ENCODE data around the gene GLI3.

The GLI3 gene

GRCh38 chr7:42227936-42228591, 8.9 kb downstream of the GLI3 start:
- H3K4me3 Mint-ChIP-seq, result peak overlapping the region; percentile 25
- no peaks in the 10 kb centered on the region for H3K9me3 Mint-ChIP-seq
- H3K27me3 Mint-ChIP-seq (ENCODE audit: low read depth), result peaks cover 68% of the 10 kb centered on the region
- no peaks in the 10 kb centered on the region for H3K36me3 Mint-ChIP-seq (ENCODE audit: low read depth)
- H3K4me1 Mint-ChIP-seq (ENCODE audit: low read depth), result peaks cover 3% of the 10 kb centered on the region
- no peak overlapping the region for H3K27ac Mint-ChIP-seq

GRCh38 chr7:42227541-42227935, 9.5 kb downstream of the GLI3 start:
- Mint-ChIP-seq H3K9me3 (no peaks in the 10 kb centered on the region), H3K4me1 (ENCODE audit: low read depth) (peaks cover 3% of the 10 kb centered on the region), H3K4me3 (peak overlapping the region; percentile 25), H3K27ac (no peak overlapping the region), H3K36me3 (ENCODE audit: low read depth) (no peaks in the 10 kb centered on the region), H3K27me3 (ENCODE audit: low read depth) (peaks cover 63% of the 10 kb centered on the region)

- H3K9me3 Mint-ChIP-seq, result no peaks in the 10 kb centered on the region
- H3K27ac Mint-ChIP-seq, result no peak overlapping the region
- H3K27me3 Mint-ChIP-seq (ENCODE audit: low read depth), result peaks cover 58% of the 10 kb centered on the region
- no peak overlapping the region for H3K4me3 Mint-ChIP-seq
- H3K4me1 Mint-ChIP-seq (ENCODE audit: low read depth), result peaks cover 3% of the 10 kb centered on the region
- H3K36me3 Mint-ChIP-seq (ENCODE audit: low read depth), result no peaks in the 10 kb centered on the region
These were observed 10.0 kb downstream of the GLI3 start for GRCh38 chr7:42227021-42227420.

GRCh38 chr7:42226354-42226941, 10.6 kb downstream of the GLI3 start:
- H3K27me3 Mint-ChIP-seq (ENCODE audit: low read depth), result peaks cover 54% of the 10 kb centered on the region
- no peak overlapping the region for H3K27ac Mint-ChIP-seq
- H3K36me3 Mint-ChIP-seq (ENCODE audit: low read depth), result no peaks in the 10 kb centered on the region

GRCh38 chr7:42224391-42225003, 12.5 kb downstream of the GLI3 start:
- Mint-ChIP-seq H3K27me3 (ENCODE audit: low read depth) (peaks cover 38% of the 10 kb centered on the region), H3K36me3 (ENCODE audit: low read depth) (no peaks in the 10 kb centered on the region), H3K9me3 (no peaks in the 10 kb centered on the region), H3K4me3 (no peak overlapping the region), H3K27ac (no peak overlapping the region), H3K4me1 (ENCODE audit: low read depth) (peaks cover 3% of the 10 kb centered on the region)

More at GRCh38 chr7:42226354-42226941, 10.6 kb downstream of the GLI3 start:
- no peak overlapping the region for H3K4me3 Mint-ChIP-seq
- H3K4me1 Mint-ChIP-seq (ENCODE audit: low read depth), result peaks cover 3% of the 10 kb centered on the region
- no peaks in the 10 kb centered on the region for H3K9me3 Mint-ChIP-seq

DNA sequence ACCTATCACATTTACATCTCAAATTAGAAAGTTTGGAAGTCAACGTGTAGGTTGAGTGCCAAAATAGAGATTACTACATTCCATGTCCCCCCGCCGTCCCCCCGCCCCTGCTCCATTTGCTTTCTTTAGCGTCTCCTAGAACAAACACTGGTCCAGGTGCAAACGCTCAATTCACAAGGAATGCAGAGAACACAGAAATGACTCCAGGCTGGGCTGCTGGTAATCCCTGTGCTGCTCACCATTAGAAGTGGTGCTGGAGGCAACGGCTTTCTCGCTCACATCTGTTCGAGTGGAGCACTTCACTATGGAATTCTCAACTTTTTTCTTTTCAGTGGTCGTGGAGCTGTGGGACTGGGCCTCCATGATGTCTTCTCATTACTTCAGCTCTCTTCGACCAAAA, 14.1 kb downstream of the GLI3 start:
- no peak overlapping the region for H3K27ac Mint-ChIP-seq
- H3K9me3 Mint-ChIP-seq, result no peaks in the 10 kb centered on the region
- no peaks in the 10 kb centered on the region for H3K36me3 Mint-ChIP-seq (ENCODE audit: low read depth)
- H3K27me3 Mint-ChIP-seq (ENCODE audit: low read depth), result peaks cover 23% of the 10 kb centered on the region
- H3K4me1 Mint-ChIP-seq (ENCODE audit: low read depth), result peaks cover 3% of the 10 kb centered on the region
- H3K4me3 Mint-ChIP-seq, result no peak overlapping the region

- H3K4me1 Mint-ChIP-seq (ENCODE audit: low read depth), result no peaks in the 10 kb centered on the region
- no peaks in the 10 kb centered on the region for H3K36me3 Mint-ChIP-seq (ENCODE audit: low read depth)
- H3K4me3 Mint-ChIP-seq, result no peak overlapping the region
- peaks cover 16% of the 10 kb centered on the region for H3K27me3 Mint-ChIP-seq (ENCODE audit: low read depth)
- no peaks in the 10 kb centered on the region for H3K9me3 Mint-ChIP-seq
- no peak overlapping the region for H3K27ac Mint-ChIP-seq
These were observed 14.9 kb downstream of the GLI3 start for GRCh38 chr7:42222125-42222524.

DNA sequence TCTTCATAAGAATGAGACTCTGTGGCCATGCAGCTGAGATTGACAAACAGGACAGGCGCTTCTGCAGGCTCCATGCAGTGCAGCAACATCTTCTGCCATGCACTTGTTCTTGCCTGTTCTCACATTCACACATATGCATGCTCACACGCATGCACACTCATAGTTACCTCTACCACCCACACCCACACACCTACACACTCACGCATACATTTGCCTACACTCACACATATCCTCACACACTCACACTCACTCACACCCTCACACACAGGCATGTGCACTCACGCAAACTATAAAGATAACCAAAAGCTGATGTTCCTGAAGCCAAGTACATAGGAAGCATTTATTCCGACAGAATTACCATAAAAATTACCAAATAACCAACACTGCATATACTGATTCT, 15.7 kb downstream of the GLI3 start:
- Mint-ChIP-seq H3K4me3 (no peak overlapping the region), H3K36me3 (ENCODE audit: low read depth) (no peaks in the 10 kb centered on the region), H3K27ac (no peak overlapping the region), H3K27me3 (ENCODE audit: low read depth) (peaks cover 8% of the 10 kb centered on the region), H3K9me3 (no peaks in the 10 kb centered on the region), H3K4me1 (ENCODE audit: low read depth) (no peaks in the 10 kb centered on the region)

GRCh38 chr7:42219447-42219846, 17.6 kb downstream of the GLI3 start:
- H3K4me3 Mint-ChIP-seq, result no peak overlapping the region
- H3K36me3 Mint-ChIP-seq (ENCODE audit: low read depth), result no peaks in the 10 kb centered on the region
- H3K27ac Mint-ChIP-seq, result no peak overlapping the region
- H3K27me3 Mint-ChIP-seq (ENCODE audit: low read depth), result no peaks in the 10 kb centered on the region
- H3K4me1 Mint-ChIP-seq (ENCODE audit: low read depth), result no peaks in the 10 kb centered on the region
- no peaks in the 10 kb centered on the region for H3K9me3 Mint-ChIP-seq

DNA sequence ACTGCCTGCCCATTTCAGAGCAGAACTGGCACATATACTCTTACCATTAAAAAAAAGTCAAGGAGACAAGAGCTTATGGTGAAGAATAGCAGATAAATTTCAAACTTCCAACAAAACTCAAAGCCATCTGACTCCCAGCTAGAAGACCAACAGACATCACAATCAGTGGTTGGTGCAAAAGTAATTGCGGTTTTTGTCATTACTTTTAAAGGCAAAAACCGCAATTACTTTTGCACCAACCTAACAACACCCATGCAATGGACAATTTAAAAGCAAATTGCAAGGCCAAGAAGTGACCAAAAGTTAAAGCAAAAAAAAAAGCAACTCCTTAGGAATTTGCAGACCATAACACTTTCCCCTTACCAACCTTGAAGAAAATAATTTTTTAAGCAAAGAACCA, 18.8 kb downstream of the GLI3 start:
- H3K27me3 Mint-ChIP-seq (ENCODE audit: low read depth), result peaks cover 2% of the 10 kb centered on the region
- H3K4me1 Mint-ChIP-seq (ENCODE audit: low read depth), result no peaks in the 10 kb centered on the region
- H3K36me3 Mint-ChIP-seq (ENCODE audit: low read depth), result no peaks in the 10 kb centered on the region
- no peak overlapping the region for H3K27ac Mint-ChIP-seq
- no peaks in the 10 kb centered on the region for H3K9me3 Mint-ChIP-seq
- no peak overlapping the region for H3K4me3 Mint-ChIP-seq

GRCh38 chr7:42217548-42217947, 19.5 kb downstream of the GLI3 start:
- Mint-ChIP-seq H3K9me3 (no peaks in the 10 kb centered on the region), H3K36me3 (ENCODE audit: low read depth) (no peaks in the 10 kb centered on the region), H3K27ac (no peak overlapping the region), H3K4me3 (no peak overlapping the region), H3K27me3 (ENCODE audit: low read depth) (peaks cover 3% of the 10 kb centered on the region), H3K4me1 (ENCODE audit: low read depth) (no peaks in the 10 kb centered on the region)

DNA sequence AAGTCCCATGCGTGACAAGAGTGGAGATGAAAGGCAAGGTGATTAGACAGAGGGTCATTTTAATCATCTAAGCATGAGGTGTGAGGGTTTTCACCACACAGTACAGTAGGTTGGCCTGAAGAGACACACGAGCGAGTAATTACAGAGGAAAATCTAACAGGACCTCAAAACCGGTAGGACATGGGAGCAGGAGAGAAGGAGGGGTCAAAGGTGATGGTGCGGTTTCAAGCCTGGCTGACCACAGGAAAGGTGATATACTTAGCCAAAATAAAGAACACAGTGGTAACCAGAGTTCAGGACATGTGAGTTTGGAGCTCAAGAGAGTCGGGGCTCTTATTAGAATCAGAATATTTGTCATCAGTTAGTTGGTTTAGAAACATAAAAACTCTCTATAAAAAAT, 20.0 kb downstream of the GLI3 start:
- Mint-ChIP-seq H3K27ac (no peak overlapping the region), H3K9me3 (no peaks in the 10 kb centered on the region), H3K4me1 (ENCODE audit: low read depth) (no peaks in the 10 kb centered on the region), H3K36me3 (ENCODE audit: low read depth) (no peaks in the 10 kb centered on the region), H3K4me3 (no peak overlapping the region), H3K27me3 (ENCODE audit: low read depth) (peaks cover 3% of the 10 kb centered on the region)

DNA sequence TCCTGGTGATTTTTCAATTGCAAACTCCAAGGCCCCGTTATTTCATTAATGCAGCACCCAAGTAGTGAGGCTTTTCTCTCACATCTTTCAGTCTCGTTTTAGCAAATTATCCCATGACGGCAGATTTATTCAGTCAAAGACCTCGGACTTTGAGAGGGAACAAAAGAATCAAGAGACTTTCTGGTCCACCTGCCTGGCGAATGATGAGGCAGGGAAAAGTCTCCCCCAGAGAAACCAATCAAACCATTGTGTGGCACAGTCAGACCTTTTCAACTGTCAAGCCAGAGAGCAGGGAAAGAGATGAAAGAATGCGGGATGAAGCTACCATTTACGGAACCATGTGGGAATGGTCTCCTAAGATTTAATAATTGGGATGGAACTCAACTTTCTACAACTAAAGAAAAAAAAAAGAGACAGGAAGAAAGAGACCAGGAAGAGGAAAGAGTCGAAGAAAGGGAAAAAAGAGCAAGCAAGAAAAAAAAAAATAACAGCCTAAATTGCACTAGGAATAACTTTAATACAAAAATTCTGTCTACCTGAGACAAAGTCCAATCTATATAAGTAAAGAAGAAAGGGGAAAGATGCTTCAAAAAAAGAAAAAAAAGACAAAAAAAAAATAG, 22.8 kb downstream of the GLI3 start:
- no peaks in the 10 kb centered on the region for H3K36me3 Mint-ChIP-seq (ENCODE audit: low read depth)
- no peaks in the 10 kb centered on the region for H3K4me1 Mint-ChIP-seq (ENCODE audit: low read depth)
- H3K27ac Mint-ChIP-seq, result no peak overlapping the region
- H3K4me3 Mint-ChIP-seq, result no peak overlapping the region
- no peaks in the 10 kb centered on the region for H3K9me3 Mint-ChIP-seq
- peaks cover 3% of the 10 kb centered on the region for H3K27me3 Mint-ChIP-seq (ENCODE audit: low read depth)

- H3K27ac Mint-ChIP-seq, result no peak overlapping the region
- no peaks in the 10 kb centered on the region for H3K4me1 Mint-ChIP-seq (ENCODE audit: low read depth)
- H3K36me3 Mint-ChIP-seq (ENCODE audit: low read depth), result no peaks in the 10 kb centered on the region
- no peak overlapping the region for H3K4me3 Mint-ChIP-seq
- H3K27me3 Mint-ChIP-seq (ENCODE audit: low read depth), result peaks cover 3% of the 10 kb centered on the region
- no peaks in the 10 kb centered on the region for H3K9me3 Mint-ChIP-seq
These were observed 23.9 kb downstream of the GLI3 start for GRCh38 chr7:42213093-42213492.

DNA sequence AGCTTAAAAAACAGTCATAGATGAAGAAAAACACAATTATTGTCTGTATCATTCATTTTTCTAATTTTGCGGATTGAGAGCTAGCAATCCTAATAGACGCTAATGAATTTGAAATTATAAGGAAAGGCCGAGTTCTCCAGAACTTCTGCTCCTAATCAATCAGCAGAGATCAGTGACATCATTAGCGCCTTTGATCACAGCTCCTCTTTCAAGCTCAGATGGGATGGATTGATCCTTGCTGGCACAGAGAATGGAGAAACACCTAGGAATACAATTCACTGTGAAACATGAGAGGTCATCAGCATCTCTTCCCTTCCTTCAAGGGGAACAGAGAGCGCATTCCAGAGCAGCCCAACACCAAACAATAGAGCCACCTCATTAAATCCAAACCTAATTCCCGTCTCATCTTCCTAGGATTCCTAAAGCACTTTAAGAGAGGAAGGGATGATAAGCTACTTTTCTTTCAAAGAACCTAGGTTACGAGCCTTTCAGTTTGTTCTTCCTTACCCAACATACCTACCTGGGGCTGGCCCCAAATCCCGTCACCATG, 24.4 kb downstream of the GLI3 start:
- Mint-ChIP-seq H3K27me3 (ENCODE audit: low read depth) (peaks cover 3% of the 10 kb centered on the region), H3K36me3 (ENCODE audit: low read depth) (no peaks in the 10 kb centered on the region), H3K27ac (no peak overlapping the region), H3K4me3 (no peak overlapping the region), H3K9me3 (no peaks in the 10 kb centered on the region), H3K4me1 (ENCODE audit: low read depth) (no peaks in the 10 kb centered on the region)

Data from T-helper 1 cell treated with Interleukin-12 subunit alpha and Interleukin-12 subunit beta and Interleukin-4 antibody, amounts not matched to agents 30 μg/mL and 1 μg/mL, for 36 hours (primary cell).